A549 treated with CORT108297 at 1 μM for 4 hours (cell line): ENCODE measurements around the gene MOK. TPM values are rescaled to one million over a fixed set of nuclear protein-coding genes. Genes with fewer than 3 reads are reported as not detected.

Experiments used
- total RNA-seq: library from RNA; stranded (reverse); fragments of 200-300 nt; extraction: Qiagen RNA extraction; gene quantifications from 5 replicates; pipeline ENCODE4 v1.2.3, GENCODE V29; 2022

The MOK gene
- total RNA-seq: 23.3 to 26.3 TPM (median 25.2 TPM) in 5 replicates

GRCh38 chr14:102304611-102305506 lies at the start of gene MOK:
TSS of gene MOK (minus strand) at chr14:102305164. CDS start at chr14:102304968, 196 bp downstream.

GRCh38 chr14:102319351-102320032 lies 14.5 kb upstream of the MOK start, which contains the start of gene ZNF839:
TSS of gene ZNF839 (plus strand) at chr14:102319746. CDS start at chr14:102319766, 20 bp downstream.

Other genes starting within 250 kb of the MOK start
- 720 to 1,265 TPM (median 801 TPM) in 5 replicates for gene HSP90AA1, start 218.1 kb downstream of the MOK start, total RNA-seq
- 19.7 to 22.7 TPM (median 21.4 TPM) in 5 replicates for gene WDR20, start 165.3 kb downstream of the MOK start, total RNA-seq
- gene ZNF839, start 14.6 kb upstream of the MOK start, total RNA-seq: 5.9 to 6.8 TPM (median 6.3 TPM) in 5 replicates
- 55.5 to 69.6 TPM (median 56.2 TPM) in 5 replicates for gene CINP, start 57.7 kb upstream of the MOK start, total RNA-seq
- 5.3 to 9.9 TPM (median 7.0 TPM) in 5 replicates for gene TECPR2, start 57.8 kb upstream of the MOK start, total RNA-seq
- 4.4 to 13.9 TPM (median 11.5 TPM) in 5 replicates for gene ANKRD9, start 204.6 kb upstream of the MOK start, total RNA-seq